Testis (tissue), 3 donors: ENCODE measurements around the gene NOTCH1. TPM values are rescaled to one million over a fixed set of nuclear protein-coding genes. Genes with fewer than 3 reads are reported as not detected.
"Not testable (repeated sequence)": the region's sequence is repeated elsewhere in the genome, so short reads cannot be mapped to it uniquely, and the experiment has no call there.

Experiments used
- DNase-seq: peaks from one replicate; pipeline ENCODE4 v3.0.0-alpha.2; 2019
- H3K27ac ChIP-seq, 2 donors: fragments of 200-600 bp; sonication (generic); one replicate each; pipeline ENCODE4 v1.5.1; 2019
- H3K27me3 ChIP-seq: fragments of 200-600 bp; sonication (generic); one replicate; pipeline ENCODE4 v1.5.1; 2019
- H3K36me3 ChIP-seq: fragments of 200-600 bp; sonication (generic); one replicate; pipeline ENCODE4 v1.5.1; 2017; ENCODE audit warnings: low read depth; ENCODE audit errors: missing control alignments
- H3K4me1 ChIP-seq: fragments of 200-600 bp; sonication (generic); one replicate; pipeline ENCODE4 v1.5.1; 2019
- H3K4me3 ChIP-seq, 2 donors: fragments of 200-600 bp; sonication (generic); one replicate each; pipeline ENCODE4 v1.5.1; 2017 to 2019
- H3K9me3 ChIP-seq: fragments of 200-600 bp; sonication (generic); one replicate; pipeline ENCODE4 v1.5.1; 2017
- CTCF ChIP-seq, 3 experiments: fragments of 450-650 bp in 2 of 3; fragments of 200-600 bp in 1 of 3; sonication (generic) in 1 of 3; IDR thresholded peaks; one replicate each; pipeline ENCODE4 v1.5.1; 2016 to 2019; ENCODE audit warnings: antibody characterized with exemption in 3 of 3, mild to moderate bottlenecking in 2 of 3, moderate library complexity in 1 of 3
- POLR2A ChIP-seq: fragments of 450-650 bp; IDR thresholded peaks from one replicate; pipeline ENCODE4 v1.6.1; 2017; ENCODE audit warnings: antibody characterized with exemption, mild to moderate bottlenecking, moderate library complexity
- WGBS, 2 donors: methylation state at CpG; one replicate each; pipeline ENCODE4 v1.1.5; 2018; 5-methylcytosine and 5-hydroxymethylcytosine counted together
- intact Hi-C: fragments of 100-400 bp; cut with DNase I; formaldehyde crosslinking; loops from one replicate; pipeline ENCODE4 v1.15.1; 2023; ENCODE audit warnings: low total_unique reads
- polyA plus RNA-seq: library from polyadenylated mRNA; stranded (reverse); fragments of 350-450 nt; fragmentation: Illumina TruSeq; extraction: RNeasy Lipid Tissue Mini Kit (QIAGEN cat#74804); gene quantifications from one replicate; pipeline ENCODE4 v1.2.3, GENCODE V29; 2014; ENCODE audit warnings: low read depth, low replicate concordance; ENCODE audit not compliant: insufficient read depth
- total RNA-seq, 2 donors: library from RNA; depleted of rRNA; stranded (reverse); fragments of >200 nt; gene quantifications; one replicate each; pipeline ENCODE4 v1.2.3, GENCODE V29; 2016

Gene NOTCH1
- total and polyA plus RNA-seq, 3 donors from 2014 or later = 7.2 to 34.1 (median 32.4) TPM

GRCh38 chr9:136577941-136578625 lies 32.2 kb upstream of the NOTCH1 start:
- Histone ChIP-seq H3K27me3 (no peaks in the 10 kb centered on the region), H3K36me3 (no peaks in the 10 kb centered on the region), H3K4me1 (peaks cover 3% of the 10 kb centered on the region), H3K9me3 (no peaks in the 10 kb centered on the region), H3K4me3 (no peak overlapping the region), H3K27ac (no peak overlapping the region)
- intact Hi-C loops = no loop called here
- 80 to 98% methylated on average over 5 to 27 of the region's 27 CpGs for WGBS, 2 donors
- TF ChIP-seq POLR2A = no peak
- TF ChIP-seq CTCF (IDR thresholded peaks at IDR 0.05) = no peak
- DNase-seq = no peak

GRCh38 chr9:136576269-136576626 lies 30.4 kb upstream of the NOTCH1 start:
- Histone ChIP-seq H3K27me3 (no peaks in the 10 kb centered on the region), H3K4me3 (no peak overlapping the region), H3K27ac (no peak overlapping the region), H3K9me3 (no peaks in the 10 kb centered on the region), H3K36me3 (no peaks in the 10 kb centered on the region), H3K4me1 (peaks cover 8% of the 10 kb centered on the region)
- DNase-seq = no peak
- intact Hi-C loops = no loop called here
- TF ChIP-seq POLR2A (no peak), CTCF (IDR thresholded peaks at IDR 0.05) (no peak)
- 70 to 71% methylated on average over 8 of the region's 8 CpGs for WGBS, 2 donors

GRCh38 chr9:136575626-136576268 lies 29.9 kb upstream of the NOTCH1 start:
- no peaks in the 10 kb centered on the region for H3K9me3 ChIP-seq
- 83 to 87% methylated on average over 11 to 18 of the region's 21 CpGs for WGBS, 2 donors
- no peak for TF ChIP-seq CTCF (IDR thresholded peaks at IDR 0.05)
- TF ChIP-seq POLR2A = no peak
- no peak for DNase-seq
- peaks cover 13% of the 10 kb centered on the region for H3K4me1 ChIP-seq
- H3K27me3 ChIP-seq = no peaks in the 10 kb centered on the region
- H3K4me3 ChIP-seq = no peak overlapping the region
- no peaks in the 10 kb centered on the region for H3K36me3 ChIP-seq
- H3K27ac ChIP-seq = no peak overlapping the region
- intact Hi-C loops = no loop called here

GRCh38 chr9:136574606-136575005 lies 28.8 kb upstream of the NOTCH1 start:
- intact Hi-C loops, H3K27me3 ChIP-seq, H3K4me3 ChIP-seq, H3K36me3 ChIP-seq, DNase-seq, H3K9me3 ChIP-seq, H3K27ac ChIP-seq: not testable (repeated sequence)
- H3K4me1 ChIP-seq = peaks cover 16% of the 10 kb centered on the region
- 96% methylated on average over 16 of the region's 16 CpGs for WGBS, 2 donors

GRCh38 chr9:136572828-136573625 lies 27.2 kb upstream of the NOTCH1 start:
- WGBS, 2 donors = 85 to 89% methylated on average over 31 to 34 of the region's 34 CpGs
- Histone ChIP-seq H3K27ac (no peak overlapping the region), H3K27me3 (no peaks in the 10 kb centered on the region), H3K4me1 (peaks cover 20% of the 10 kb centered on the region), H3K4me3 (no peak overlapping the region), H3K9me3 (no peaks in the 10 kb centered on the region), H3K36me3 (no peaks in the 10 kb centered on the region)
- no peak for DNase-seq
- TF ChIP-seq POLR2A = no peak
- TF ChIP-seq CTCF (IDR thresholded peaks at IDR 0.05) = no peak
- intact Hi-C loops = no loop called here
